HepG2 (cell line): ENCODE measurements around the gene CFAP221. TPM values are rescaled to one million over a fixed set of nuclear protein-coding genes. Genes with fewer than 3 reads are reported as not detected.

ENCODE experiments used
- ATAC-seq: fragments of 200-7000 bp; cut with Tn5 transposase; 3 replicates; pipeline ENCODE4 v1.9.1; 2020; ENCODE audit warnings: mild to moderate bottlenecking, moderate library complexity
- BruUV-seq: library from RNA; stranded (reverse); fragments of 400-500 nt; replicated peaks from 2 replicates; lab custom pipeline; 2021; lab: Mats Ljungman, UMichigan
- CTCF ChIA-PET: fragments of 300-600 bp; formaldehyde crosslinking; extraction: SDS; loops from one replicate; lab custom pipeline; 2021; ENCODE audit warnings: low total read pairs, inconsistent platforms, low intra/inter-chr PET ratio; lab: Yijun Ruan, JAX
- POLR2A ChIA-PET: fragments of 350-600 bp; sonication (Branson Sonifier 250); formaldehyde crosslinking; loops from one replicate; lab custom pipeline; 2020; ENCODE audit warnings: antibody characterized with exemption, inconsistent platforms; lab: Yijun Ruan, JAX
- DNase-seq: peaks from one replicate; pipeline ENCODE4 v3.0.0-alpha.2; 2015; ENCODE audit warnings: low spot score
- FAIRE-seq: peaks from 3 replicates; lab custom pipeline; 2011; peaks lifted over from hg19 to GRCh38; lab: Jason Lieb, UNC
- H2AFZ ChIP-seq: one replicate; pipeline ENCODE4 v1.6.1; 2011; ENCODE audit warnings: low read length, inconsistent platforms
- H3K27ac ChIP-seq: fragments of 300-600 bp; 3 replicates; pipeline ENCODE4 v1.8.0; 2011; ENCODE audit warnings: mixed run types, mild to moderate bottlenecking, mixed read lengths, low read length, inconsistent platforms; ENCODE audit not compliant: insufficient read depth; ENCODE audit errors: extremely low read length
- H3K27me3 ChIP-seq, 2 experiments: fragments of 200-600 bp in 1 of 2; 2 replicates in 1 of 2; 3 replicates in 1 of 2; pipeline versions ENCODE4 v1.6.0 to v1.8.0; 2011; ENCODE audit warnings: low read length in 2 of 2, mild to moderate bottlenecking in 2 of 2, moderate library complexity in 2 of 2, inconsistent platforms in 1 of 2; ENCODE audit not compliant: insufficient read depth in 2 of 2, control insufficient read depth in 1 of 2
- H3K36me3 ChIP-seq, 2 experiments: fragments of 200-600 bp in 1 of 2; replicated peaks in 1 of 2; 2 replicates in 1 of 2; 3 replicates in 1 of 2; pipeline versions ENCODE4 v1.5.1 to v1.8.0; 2011; ENCODE audit warnings: low read length in 2 of 2, inconsistent platforms in 1 of 2; ENCODE audit not compliant: insufficient read depth in 2 of 2, control insufficient read depth in 1 of 2
- H3K4me1 ChIP-seq: 2 replicates; pipeline ENCODE4 v1.5.1; 2012; ENCODE audit warnings: low read length, inconsistent platforms; ENCODE audit not compliant: insufficient read depth
- H3K4me2 ChIP-seq: 2 replicates; pipeline ENCODE4 v1.6.0; 2011; ENCODE audit warnings: low read depth, low read length, inconsistent platforms
- H3K4me3 ChIP-seq, 3 experiments: fragments of 200-600 bp in 1 of 3; sonication (generic), shearing (Covaris generic) in 1 of 3; replicated peaks in 1 of 3; 2 replicates each; pipeline ENCODE4 v1.5.1; 2011 to 2016; ENCODE audit warnings: low read length in 3 of 3, inconsistent platforms in 2 of 3, low read depth in 2 of 3, mild to moderate bottlenecking in 2 of 3, control low read depth in 1 of 3, mixed read lengths in 1 of 3; ENCODE audit not compliant: insufficient read depth in 1 of 3
- H3K79me2 ChIP-seq: one replicate; pipeline ENCODE4 v1.6.1; 2011; ENCODE audit warnings: low read length, inconsistent platforms; ENCODE audit not compliant: insufficient read depth
- H3K9ac ChIP-seq: 2 replicates; pipeline ENCODE4 v1.6.0; 2011; ENCODE audit warnings: mild to moderate bottlenecking, low read depth, low read length, inconsistent platforms; ENCODE audit not compliant: insufficient read depth
- H3K9me3 ChIP-seq: 2 replicates; pipeline ENCODE4 v1.5.1; 2012; ENCODE audit warnings: mild to moderate bottlenecking, low read length
- H4K20me1 ChIP-seq: 2 replicates; pipeline ENCODE4 v1.6.0; 2011; ENCODE audit warnings: inconsistent platforms, mild to moderate bottlenecking, low read length, moderate library complexity; ENCODE audit not compliant: insufficient read depth
- CENPBD1 ChIP-seq: sonication (generic); formaldehyde crosslinking; IDR thresholded peaks from 2 replicates; pipeline ENCODE4 v1.8.0; 2022; ENCODE audit warnings: missing genetic modification reagents, low read depth, mild to moderate bottlenecking, borderline replicate concordance
- KDM5A ChIP-seq: fragments of 200-600 bp; sonication (generic); IDR thresholded peaks from 2 replicates; pipeline ENCODE4 v1.7.0; 2018; ENCODE audit warnings: antibody characterized with exemption, mild to moderate bottlenecking, low read length, borderline replicate concordance
- NR2F1 ChIP-seq, 2 experiments: fragments of 450-650 bp in 1 of 2; formaldehyde crosslinking in 1 of 2; IDR thresholded peaks; 2 replicates each; pipeline versions ENCODE4 v1.5.0 to v1.6.1; 2016 to 2020; ENCODE audit warnings: mild to moderate bottlenecking in 1 of 2, missing compliant biosample characterization in 1 of 2, missing genetic modification reagents in 1 of 2, moderate library complexity in 1 of 2
- POGK ChIP-seq: sonication (generic); formaldehyde crosslinking; conservative IDR thresholded peaks from 2 replicates; pipeline ENCODE4 v1.8.0; 2022; ENCODE audit warnings: mild to moderate bottlenecking, moderate library complexity, missing genetic modification reagents
- SKI ChIP-seq: fragments of 450-650 bp; IDR thresholded peaks from one replicate; pipeline ENCODE4 v1.6.1; 2018; ENCODE audit warnings: mild to moderate bottlenecking; ENCODE audit not compliant: partially characterized antibody
- SP1 ChIP-seq, 2 experiments: fragments of 450-650 bp in 1 of 2; sonication (generic) in 1 of 2; formaldehyde crosslinking in 1 of 2; IDR thresholded peaks; 2 replicates each; pipeline versions ENCODE4 v1.4.0 to v1.6.1; 2016 to 2020; ENCODE audit warnings: missing genetic modification reagents in 1 of 2
- STAT6 ChIP-seq: sonication (generic); formaldehyde crosslinking; IDR thresholded peaks from 2 replicates; pipeline ENCODE4 v1.4.0; 2020; ENCODE audit warnings: missing genetic modification reagents, mild to moderate bottlenecking, borderline replicate concordance
- SYNCRIP ChIP-seq: fragments of 200-400 bp; formaldehyde crosslinking; IDR thresholded peaks from 2 replicates; pipeline ENCODE4 v1.6.1; 2018; ENCODE audit warnings: mild to moderate bottlenecking, low read depth, low read length; ENCODE audit not compliant: insufficient read depth
- U2AF1 ChIP-seq: fragments of 200-400 bp; formaldehyde crosslinking; optimal IDR thresholded peaks from 2 replicates; pipeline ENCODE3; 2017; ENCODE audit warnings: mild to moderate bottlenecking, low read depth, low read length
- ZBTB1 ChIP-seq: sonication (generic); formaldehyde crosslinking; IDR thresholded peaks from 2 replicates; pipeline ENCODE4 v1.4.0; 2020; ENCODE audit warnings: missing genetic modification reagents, borderline replicate concordance
- ZFP36 ChIP-seq: fragments of 150-350 bp; IDR thresholded peaks from 2 replicates; pipeline ENCODE4 v1.6.1; 2018; ENCODE audit warnings: borderline replicate concordance, low read length, low read depth; ENCODE audit not compliant: partially characterized antibody
- ZFYVE20 ChIP-seq: sonication (generic); formaldehyde crosslinking; IDR thresholded peaks from 2 replicates; pipeline ENCODE4 v1.8.0; 2023; ENCODE audit warnings: low read depth, mild to moderate bottlenecking, moderate library complexity, missing genetic modification reagents, borderline replicate concordance
- ZNF263 ChIP-seq: sonication (generic); formaldehyde crosslinking; IDR thresholded peaks from 2 replicates; pipeline ENCODE4 v1.4.0; 2020; ENCODE audit warnings: missing genetic modification reagents
- ZNF282 ChIP-seq: fragments of 450-650 bp; IDR thresholded peaks from 2 replicates; pipeline ENCODE4 v1.6.1; 2018; ENCODE audit not compliant: partially characterized antibody
- ZNF296 ChIP-seq: sonication (generic); formaldehyde crosslinking; conservative IDR thresholded peaks from 2 replicates; pipeline ENCODE4 v1.5.0; 2020; ENCODE audit warnings: mild to moderate bottlenecking, missing genetic modification reagents
- ZNF652 ChIP-seq: IDR thresholded peaks from 2 replicates; pipeline ENCODE4 v1.6.1; 2016; ENCODE audit warnings: low read depth, borderline replicate concordance
- ZNF724P ChIP-seq: sonication (generic); formaldehyde crosslinking; IDR thresholded peaks from 2 replicates; pipeline ENCODE4 v1.8.0; 2022; ENCODE audit warnings: missing genetic modification reagents, borderline replicate concordance
- WGBS: methylation state at CpG from one replicate; pipeline ENCODE4 v1.1.6; 2017; ENCODE audit warnings: low lambda C conversion rate; 5-methylcytosine and 5-hydroxymethylcytosine counted together
- in situ Hi-C: cut with HindIII; loops from 2 replicates; pipeline ENCODE4 v1.10.0; 2017; ENCODE audit warnings: low pct_unique_long_range_greater_than_20kb; ENCODE audit not compliant: extremely low pct_ligation_motif_present
- intact Hi-C: fragments of 100-400 bp; cut with micrococcal nuclease; formaldehyde crosslinking; loops from one replicate; pipeline ENCODE4 v1.10.0; 2022; ENCODE audit not compliant: unreplicated experiment
- polyA plus RNA-seq, 8 experiments: library from polyadenylated mRNA; depleted of rRNA in 3 of 8; stranded (reverse) in 7 of 8; unstranded in 1 of 8; fragments of >200 nt; fragmentation: Illumina TruSeq in 4 of 8; extraction: Trizol in 4 of 8; gene quantifications; 2 replicates each; pipeline versions ENCODE4 v1.2.1 to v1.2.3, GENCODE V29; 2011 to 2016; ENCODE audit warnings: low read depth in 4 of 8, missing spikeins in 1 of 8, mixed read lengths in 1 of 8; ENCODE audit not compliant: insufficient read depth in 1 of 8
- total RNA-seq, 5 experiments: library from RNA; depleted of rRNA; stranded (reverse); fragments of >200 nt; fragmentation: Illumina TruSeq; extraction: Trizol; gene quantifications; 2 replicates each; pipeline ENCODE4 v1.2.3, GENCODE V29; 2016; ENCODE audit warnings: low read depth in 1 of 5

CFAP221 gene
- total and polyA plus RNA-seq, 2 of the 13 experiments (the other 11 are each of a cell fraction or from before 2014, with no cell fraction given) = not detected

GRCh38 chr2:119644186-119644585, 99.9 kb downstream of the CFAP221 start (continued):
- no peak for TF ChIP-seq ZNF652 (CRISPR knock-in tag)
- no peak for TF ChIP-seq ZFP36
- TF ChIP-seq SKI = no peak
- TF ChIP-seq U2AF1 = no peak

- ATAC-seq = no peak
- BruUV-seq = no TSS peak
- H3K27me3 ChIP-seq = peaks cover 0 to 13% of the 10 kb centered on the region in 2 experiments; a peak in 2 of 5 replicates
- WGBS = 6% methylated on average over 3 of the region's 3 CpGs
- POLR2A ChIA-PET = no interaction called here
- H4K20me1 ChIP-seq = no peaks in the 10 kb centered on the region
- no peaks in the 10 kb centered on the region for H3K36me3 ChIP-seq
- no peak overlapping the region for H2AFZ ChIP-seq
- H3K79me2 ChIP-seq = no peaks in the 10 kb centered on the region
- in situ Hi-C loops (no loop called here), intact Hi-C loops (no loop called here)
- no peak for DNase-seq
- no peak overlapping the region for H3K27ac ChIP-seq
- FAIRE-seq = no peak
- H3K4me3 ChIP-seq = no peak overlapping the region
- no peak overlapping the region for H3K9ac ChIP-seq
- no peaks in the 10 kb centered on the region for H3K4me1 ChIP-seq
- no peak overlapping the region for H3K4me2 ChIP-seq
- CTCF ChIA-PET = no interaction called here
- no peaks in the 10 kb centered on the region for H3K9me3 ChIP-seq
- TF ChIP-seq ZNF724P (CRISPR knock-in tag) = no peak
- no peak for TF ChIP-seq KDM5A
- TF ChIP-seq POGK (CRISPR knock-in tag) = no peak
- TF ChIP-seq NR2F1 (CRISPR knock-in tag; IDR thresholded peaks at IDR 0.05) = no peak
- no peak for TF ChIP-seq ZFYVE20 (CRISPR knock-in tag)
- no peak for TF ChIP-seq ZNF296 (CRISPR knock-in tag)
- no peak for TF ChIP-seq ZNF282
- no peak for TF ChIP-seq CENPBD1 (CRISPR knock-in tag)
- TF ChIP-seq ZBTB1 (CRISPR knock-in tag) = no peak
- no peak for TF ChIP-seq SYNCRIP
- no peak for TF ChIP-seq SP1 (IDR thresholded peaks at IDR 0.05)
- no peak for TF ChIP-seq SP1 (CRISPR knock-in tag; IDR thresholded peaks at IDR 0.05)
- no peak for TF ChIP-seq STAT6 (CRISPR knock-in tag)
- no peak for TF ChIP-seq ZNF263
Observed at GRCh38 chr2:119645173-119645855, 101.1 kb downstream of the CFAP221 start.
